K562 (cell line): ENCODE results near the gene MYH7. TPM values are rescaled to one million over a fixed set of nuclear protein-coding genes. Genes with fewer than 3 reads are reported as not detected.

Experiments
- ATAC-seq: fragments of 200-7000 bp; cut with Tn5 transposase; 3 replicates; pipeline ENCODE4 v1.9.1; 2020; ENCODE audit warnings: moderate library complexity
- BruUV-seq: library from RNA; stranded (reverse); fragments of 400-500 nt; replicated peaks from 2 replicates; lab custom pipeline; 2021; lab: Mats Ljungman, UMichigan
- CTCF ChIA-PET: fragments of 300-600 bp; formaldehyde crosslinking; extraction: SDS; loops from one replicate; lab custom pipeline; 2021; ENCODE audit warnings: low intra/inter-chr PET ratio; lab: Yijun Ruan, JAX
- POLR2A ChIA-PET: fragments of 300-600, 350-650 bp; sonication (Branson Sonifier 250); formaldehyde crosslinking; extraction: SDS; loops from one replicate; lab custom pipeline; 2021; ENCODE audit warnings: antibody characterized with exemption, inconsistent platforms; lab: Yijun Ruan, JAX
- DNase-seq, 4 experiments: peaks; one replicate each; pipeline versions ENCODE4 v3.0.0 to v3.0.0-alpha.2; 2011 to 2018; ENCODE audit warnings: low spot score in 3 of 4, mixed read lengths in 3 of 4; ENCODE audit errors: extremely low read depth in 1 of 4
- FAIRE-seq: peaks from 2 replicates; lab custom pipeline; 2011; peaks lifted over from hg19 to GRCh38; lab: Jason Lieb, UNC
- H2AFZ ChIP-seq: 2 replicates; pipeline ENCODE4 v1.6.0; 2011; ENCODE audit warnings: low read depth, low read length, control low read depth, inconsistent platforms
- H3K27ac ChIP-seq: fragments of 200-600 bp; 3 replicates; pipeline ENCODE4 v1.8.0; 2011; ENCODE audit warnings: low read depth, mild to moderate bottlenecking, control low read depth, inconsistent platforms, low read length, moderate library complexity, mixed read lengths; ENCODE audit errors: extremely low read depth
- H3K27me3 ChIP-seq, 2 experiments: fragments of 300-600 bp in 1 of 2; 2 replicates in 1 of 2; 3 replicates in 1 of 2; pipeline versions ENCODE4 v1.6.0 to v1.8.0; 2011; ENCODE audit warnings: inconsistent platforms in 2 of 2, low read length in 2 of 2, mild to moderate bottlenecking in 1 of 2, mixed read lengths in 1 of 2, moderate library complexity in 1 of 2; ENCODE audit not compliant: control insufficient read depth in 2 of 2, insufficient read depth in 2 of 2
- H3K36me3 ChIP-seq: fragments of 300-600 bp; 3 replicates; pipeline ENCODE4 v1.8.0; 2011; ENCODE audit warnings: mild to moderate bottlenecking, low read length, inconsistent platforms; ENCODE audit not compliant: control insufficient read depth, insufficient read depth
- H3K4me1 ChIP-seq, 2 experiments: fragments of 200-600 bp in 1 of 2; replicated peaks in 1 of 2; 2 replicates in 1 of 2; 3 replicates in 1 of 2; pipeline versions ENCODE4 v1.5.1 to v1.8.0; 2011; ENCODE audit warnings: inconsistent platforms in 2 of 2, low read length in 2 of 2, mild to moderate bottlenecking in 1 of 2, mixed read lengths in 1 of 2, moderate library complexity in 1 of 2; ENCODE audit not compliant: control insufficient read depth in 2 of 2, insufficient read depth in 2 of 2
- H3K4me2 ChIP-seq: 2 replicates; pipeline ENCODE4 v1.6.1; 2011; ENCODE audit warnings: low read length, control low read depth, inconsistent platforms, mixed read lengths; ENCODE audit not compliant: insufficient read depth
- H3K4me3 ChIP-seq: fragments of 200-600 bp; sonication (generic), shearing (Covaris generic); 2 replicates; pipeline ENCODE4 v1.5.1; 2016; ENCODE audit warnings: control low read depth, inconsistent platforms
- H3K79me2 ChIP-seq: fragments of 200-600 bp; 3 replicates; pipeline ENCODE4 v1.8.0; 2011; ENCODE audit warnings: low read length, inconsistent platforms; ENCODE audit not compliant: control insufficient read depth, insufficient read depth
- H3K9ac ChIP-seq, 2 experiments: 2 replicates each; pipeline versions ENCODE4 v1.6.0 to v1.6.1; 2011; ENCODE audit warnings: low read depth in 2 of 2, low read length in 2 of 2, control low read depth in 1 of 2, inconsistent platforms in 1 of 2, mild to moderate bottlenecking in 1 of 2, mixed read lengths in 1 of 2; ENCODE audit not compliant: insufficient read depth in 1 of 2
- H3K9me1 ChIP-seq: one replicate; pipeline ENCODE4 v1.6.0; 2011; ENCODE audit warnings: inconsistent platforms, mild to moderate bottlenecking, low read length, moderate library complexity; ENCODE audit not compliant: control insufficient read depth, insufficient read depth
- H3K9me3 ChIP-seq: replicated peaks from 2 replicates; pipeline ENCODE4 v1.5.1; 2011; ENCODE audit warnings: low read depth, low read length, inconsistent platforms; ENCODE audit not compliant: control insufficient read depth, insufficient read depth
- H4K20me1 ChIP-seq: replicated peaks from 2 replicates; pipeline ENCODE4 v1.6.1; 2011; ENCODE audit warnings: low read length, inconsistent platforms, mixed read lengths; ENCODE audit not compliant: control insufficient read depth, insufficient read depth
- ARID1B ChIP-seq: fragments of 450-650 bp; IDR thresholded peaks from 2 replicates; pipeline ENCODE4 v1.6.1; 2016; ENCODE audit warnings: antibody characterized with exemption, mild to moderate bottlenecking, inconsistent platforms
- ARID4B ChIP-seq: sonication (generic); formaldehyde crosslinking; IDR thresholded peaks from 2 replicates; pipeline ENCODE4 v1.8.0; 2022; ENCODE audit warnings: mild to moderate bottlenecking, missing genetic modification reagents
- HDGF ChIP-seq: fragments of 450-650 bp; IDR thresholded peaks from 2 replicates; pipeline ENCODE4 v1.6.1; 2016
- HMGN3 ChIP-seq: IDR thresholded peaks from 2 replicates; pipeline ENCODE4 v1.6.1; 2011; ENCODE audit warnings: borderline replicate concordance, low read depth, mild to moderate bottlenecking, mixed read lengths, low read length; ENCODE audit not compliant: insufficient read length; ENCODE audit errors: extremely low read depth
- KHSRP ChIP-seq: fragments of 450-650 bp; IDR thresholded peaks from 2 replicates; pipeline ENCODE4 v1.6.1; 2017
- MTA1 ChIP-seq: fragments of 450-650 bp; IDR thresholded peaks from 2 replicates; pipeline ENCODE4 v1.6.1; 2017; ENCODE audit warnings: borderline replicate concordance
- NFIX ChIP-seq: fragments of 250-450 bp; sonication (Bioruptor Pico); IDR thresholded peaks from 2 replicates; pipeline ENCODE4 v1.4.0; 2020; ENCODE audit warnings: low read depth, mild to moderate bottlenecking, moderate library complexity
- POLR2G ChIP-seq: fragments of 200-400 bp; formaldehyde crosslinking; IDR thresholded peaks from 2 replicates; pipeline ENCODE4 v1.6.1; 2017; ENCODE audit warnings: low read depth, mild to moderate bottlenecking, antibody characterized with exemption, low read length, moderate library complexity
- SNRNP70 ChIP-seq: fragments of 200-400 bp; formaldehyde crosslinking; optimal IDR thresholded peaks from 2 replicates; pipeline ENCODE3; 2017; ENCODE audit warnings: low read depth, low read length
- TFAM ChIP-seq: fragments of 250-450 bp; sonication (Bioruptor Pico); conservative IDR thresholded peaks from 2 replicates; pipeline ENCODE4 v1.5.0; 2021; ENCODE audit warnings: mild to moderate bottlenecking, moderate library complexity
- ZEB2 ChIP-seq: fragments of 450-650 bp; IDR thresholded peaks from 2 replicates; pipeline ENCODE4 v1.6.1; 2016
- ZFPM2 ChIP-seq: fragments of 250-450 bp; sonication (Bioruptor Pico); IDR thresholded peaks from 2 replicates; pipeline ENCODE4 v1.5.1; 2022; ENCODE audit warnings: mild to moderate bottlenecking
- ZNF316 ChIP-seq: fragments of 450-650 bp; IDR thresholded peaks from 2 replicates; pipeline ENCODE4 v1.6.1; 2016
- ZNF408 ChIP-seq: fragments of 250-450 bp; sonication (Bioruptor Pico); IDR thresholded peaks from 2 replicates; pipeline ENCODE4 v1.4.0; 2020; ENCODE audit warnings: low read depth, mild to moderate bottlenecking, moderate library complexity
- ZNF717 ChIP-seq: fragments of 250-450 bp; sonication (Bioruptor Pico); IDR thresholded peaks from 2 replicates; pipeline ENCODE4 v1.5.0; 2021
- ZNF778 ChIP-seq: fragments of 450-650 bp; formaldehyde crosslinking; IDR thresholded peaks from 2 replicates; pipeline ENCODE4 v1.4.0; 2020; ENCODE audit warnings: mild to moderate bottlenecking, moderate library complexity
- WGBS: fragments of 100-300 bp; shearing (Covaris generic); methylation state at CpG from one replicate; pipeline ENCODE4 v1.1.6; 2016; ENCODE audit warnings: low coverage, mixed read lengths; ENCODE audit not compliant: insufficient coverage; ENCODE audit errors: missing lambda C conversion rate; 5-methylcytosine and 5-hydroxymethylcytosine counted together
- in situ Hi-C: fragments of 300-500 bp; cut with MboI; formaldehyde crosslinking; loops from 4 replicates; pipeline ENCODE4 v1.15.0; 2018; ENCODE audit warnings: inconsistent platforms, mixed read lengths
- intact Hi-C: fragments of 100-400 bp; cut with micrococcal nuclease; formaldehyde crosslinking; loops from 2 replicates; pipeline ENCODE4 v1.14.2; 2022
- polyA plus RNA-seq, 8 experiments: library from polyadenylated mRNA; depleted of rRNA in 4 of 8; stranded (reverse) in 5 of 8; unstranded in 3 of 8; fragments of >200 nt; fragmentation: Nextera tagmentation in 2 of 8; fragmentation: Illumina TruSeq in 1 of 8; extraction: Ambion mirVana in 2 of 8; extraction: Trizol in 1 of 8; gene quantifications; 2 replicates each; pipeline versions ENCODE4 v1.2.1 to v1.2.3, GENCODE V29; 2011 to 2014; ENCODE audit warnings: inconsistent platforms in 1 of 8, missing spikeins in 1 of 8
- total RNA-seq, 7 experiments: library from RNA; depleted of rRNA in 6 of 7; stranded (reverse); fragments of >200 nt in 6 of 7; fragmentation: Illumina TruSeq in 2 of 7; extraction: Trizol in 2 of 7; gene quantifications; 2 replicates each; pipeline versions ENCODE4 v1.2.1 to v1.2.3, GENCODE V29; 2011 to 2021; ENCODE audit warnings: low replicate concordance in 1 of 7

The MYH7 gene
- total and polyA plus RNA-seq, 9 of the 15 experiments (the other 6 are each of a cell fraction or from before 2014, with no cell fraction given): not detected

- no peak for TF ChIP-seq NFIX (CRISPR knock-in tag)
- no peak for TF ChIP-seq ZNF316
- no peak for TF ChIP-seq ARID1B
- no peak for TF ChIP-seq TFAM
- no peak for TF ChIP-seq POLR2G
- no peak for TF ChIP-seq ZNF408 (CRISPR knock-in tag)
- no peak for TF ChIP-seq MTA1
- TF ChIP-seq HDGF: no peak
- TF ChIP-seq KHSRP: no peak
- TF ChIP-seq SNRNP70: no peak
- TF ChIP-seq, all 486 proteins: peak for 0
These were observed 21.2 kb downstream of the MYH7 start (continued) for GRCh38 chr14:23414254-23414653.

- WGBS: 10% methylated on average over 12 of the region's 16 CpGs
- H3K27me3 ChIP-seq: peaks cover 23 to 83% of the 10 kb centered on the region in 2 experiments; a peak in 4 of 5 replicates
- no peak overlapping the region for H3K4me2 ChIP-seq
- intact Hi-C loops (no loop called here), in situ Hi-C loops (no loop called here)
- H3K4me3 ChIP-seq: no peak overlapping the region
- no peak for DNase-seq
- no peaks in the 10 kb centered on the region for H3K36me3 ChIP-seq
- no peaks in the 10 kb centered on the region for H3K79me2 ChIP-seq
- H2AFZ ChIP-seq: no peak overlapping the region
- H3K27ac ChIP-seq: no peak overlapping the region
- no peaks in the 10 kb centered on the region for H3K9me1 ChIP-seq
- TF ChIP-seq ARID4B (CRISPR knock-in tag) (no peak), HMGN3 (no peak), ZFPM2 (CRISPR knock-in tag) (no peak), ZNF778 (CRISPR knock-in tag) (no peak), ZEB2 (no peak), ZNF717 (CRISPR knock-in tag) (no peak)
- H3K9me3 ChIP-seq: no peaks in the 10 kb centered on the region
- no peak overlapping the region for H3K9ac ChIP-seq
- no TSS peak for BruUV-seq
- no peaks in the 10 kb centered on the region for H3K4me1 ChIP-seq
- CTCF ChIA-PET: no interaction called here
- ATAC-seq: no peak
- FAIRE-seq: no peak
- POLR2A ChIA-PET: interaction anchor here (0.9 kb wide), 1 partner anchor 26 kb away, joined by 3 read pairs; no protein-coding TSS in a partner anchor
- H4K20me1 ChIP-seq: no peaks in the 10 kb centered on the region
These were observed 21.8 kb downstream of the MYH7 start for GRCh38 chr14:23413681-23414080.
